SW 1271 (cell line): Measurements from ENCODE around the gene TPRN.
"Not testable (repeated sequence)": the region's sequence is repeated elsewhere in the genome, so short reads cannot be mapped to it uniquely, and the experiment has no call there.

ENCODE experiments used
- DNase-seq, 2 experiments: peaks; one replicate each; lab custom pipeline; 2025; lab: John Stamatoyannopoulos, UW

The TPRN gene

GRCh38 chr9:137200311-137201204 is at the start of gene TPRN:
TSS of gene TPRN (minus strand) at chr9:137200741. CDS start at chr9:137200711, 30 bp downstream.
- DNase-seq, result peak; percentile 99

- DNase-seq, result no peak
These were observed 47.3 kb upstream of the TPRN start for GRCh38 chr9:137247916-137248175.

GRCh38 chr9:137247135-137247915 is 46.8 kb upstream of the TPRN start:
- DNase-seq, result no peak

DNA sequence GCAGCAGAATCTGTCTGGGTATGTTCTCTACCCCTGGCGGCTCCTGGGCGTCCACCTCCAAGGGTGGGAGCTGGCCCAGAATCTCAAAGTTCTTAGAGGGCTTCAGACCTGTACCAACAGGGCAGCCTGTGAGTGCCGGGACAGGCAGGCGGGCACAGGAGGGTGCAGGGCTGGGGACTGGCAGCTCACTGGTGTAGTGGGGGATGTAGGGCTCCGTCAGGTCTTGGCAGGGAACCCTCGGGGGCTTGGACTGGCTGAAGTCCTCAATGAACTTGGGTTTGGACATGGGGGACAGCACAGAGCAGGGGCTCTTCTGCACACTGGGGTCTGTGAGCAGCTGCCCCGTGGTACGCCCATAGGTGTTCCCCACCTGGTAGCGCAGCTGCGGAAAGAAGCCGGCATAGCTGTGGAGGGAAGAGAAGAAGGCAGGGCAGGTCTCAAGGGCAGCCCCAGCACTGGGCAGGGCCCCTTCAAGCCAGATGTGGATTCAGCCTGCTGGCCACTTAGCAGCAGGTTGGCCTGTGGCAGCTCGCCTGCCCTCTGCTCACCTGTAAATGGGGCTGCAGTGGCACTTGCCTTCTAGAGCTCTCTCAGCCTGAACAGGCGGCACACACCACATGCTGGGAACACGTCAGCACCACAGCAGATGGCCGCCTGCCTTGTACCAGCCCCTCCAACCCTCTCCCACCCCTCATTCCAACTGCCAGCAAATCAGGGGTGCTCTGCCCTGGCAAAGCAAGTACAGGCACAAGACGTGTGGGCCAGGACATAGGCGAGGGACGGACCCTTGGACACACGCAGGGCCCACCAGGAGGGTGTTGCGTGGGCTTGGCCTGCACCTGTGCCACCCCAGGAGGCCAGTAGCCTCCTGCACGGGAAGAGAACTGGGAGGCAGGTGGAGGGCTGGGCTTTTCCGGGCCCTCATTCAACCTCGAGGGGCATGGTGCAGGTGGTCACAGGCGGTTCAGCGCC is 45.2 kb upstream of the TPRN start:
- no peak for DNase-seq

DNA sequence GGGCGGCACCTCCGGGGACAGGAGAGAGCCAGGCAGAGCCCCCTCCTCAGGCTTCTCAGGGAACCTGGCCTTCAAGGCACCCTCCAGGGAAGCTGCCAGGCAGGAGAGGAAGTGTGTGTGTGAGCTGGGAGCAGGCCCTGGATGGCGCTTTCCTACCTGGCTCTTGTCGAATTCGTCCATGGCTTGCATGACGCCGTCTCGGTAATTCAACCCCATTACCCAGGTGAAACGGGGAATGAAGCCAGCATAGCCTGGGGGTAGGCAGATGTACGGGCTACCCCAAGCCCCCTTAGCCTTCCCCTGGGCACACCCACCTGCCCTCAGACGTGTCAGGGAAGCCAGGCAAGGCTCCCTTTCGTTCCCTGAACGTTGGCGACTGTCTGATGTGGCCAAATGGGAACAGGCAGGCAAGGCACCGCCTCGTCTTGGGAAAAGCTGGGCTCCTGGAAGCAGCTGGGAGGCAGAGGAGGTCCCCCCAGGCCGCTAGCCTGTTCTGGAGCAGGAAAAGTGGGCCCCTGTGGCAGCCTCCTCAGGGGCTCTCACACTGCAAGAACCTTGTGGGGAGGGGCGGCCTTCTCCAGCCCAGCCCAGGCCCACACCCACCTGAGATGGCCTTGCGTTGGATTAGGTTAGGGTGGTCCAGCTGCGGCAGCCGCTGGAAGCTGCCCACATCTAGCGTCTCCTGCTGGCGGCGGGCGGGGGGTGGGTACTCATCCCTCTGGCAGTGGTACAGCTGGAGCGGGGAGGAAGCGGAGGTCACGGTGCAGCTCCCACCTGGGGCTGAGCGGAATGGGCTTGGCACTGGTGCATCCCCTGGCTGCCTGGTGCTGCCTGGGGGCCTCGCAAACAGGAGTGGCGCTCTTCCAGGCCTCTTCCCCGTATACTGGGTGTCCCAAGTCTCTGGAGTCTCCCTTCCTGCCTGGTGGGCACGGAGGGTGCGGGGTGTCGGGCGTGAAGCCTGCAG is 44.2 kb upstream of the TPRN start:
- DNase-seq, result no peak

- DNase-seq, result no peak
These were observed 43.3 kb upstream of the TPRN start for GRCh38 chr9:137243626-137244485.

GRCh38 chr9:137243266-137243625 is 42.7 kb upstream of the TPRN start:
- not testable (repeated sequence) for DNase-seq

DNA sequence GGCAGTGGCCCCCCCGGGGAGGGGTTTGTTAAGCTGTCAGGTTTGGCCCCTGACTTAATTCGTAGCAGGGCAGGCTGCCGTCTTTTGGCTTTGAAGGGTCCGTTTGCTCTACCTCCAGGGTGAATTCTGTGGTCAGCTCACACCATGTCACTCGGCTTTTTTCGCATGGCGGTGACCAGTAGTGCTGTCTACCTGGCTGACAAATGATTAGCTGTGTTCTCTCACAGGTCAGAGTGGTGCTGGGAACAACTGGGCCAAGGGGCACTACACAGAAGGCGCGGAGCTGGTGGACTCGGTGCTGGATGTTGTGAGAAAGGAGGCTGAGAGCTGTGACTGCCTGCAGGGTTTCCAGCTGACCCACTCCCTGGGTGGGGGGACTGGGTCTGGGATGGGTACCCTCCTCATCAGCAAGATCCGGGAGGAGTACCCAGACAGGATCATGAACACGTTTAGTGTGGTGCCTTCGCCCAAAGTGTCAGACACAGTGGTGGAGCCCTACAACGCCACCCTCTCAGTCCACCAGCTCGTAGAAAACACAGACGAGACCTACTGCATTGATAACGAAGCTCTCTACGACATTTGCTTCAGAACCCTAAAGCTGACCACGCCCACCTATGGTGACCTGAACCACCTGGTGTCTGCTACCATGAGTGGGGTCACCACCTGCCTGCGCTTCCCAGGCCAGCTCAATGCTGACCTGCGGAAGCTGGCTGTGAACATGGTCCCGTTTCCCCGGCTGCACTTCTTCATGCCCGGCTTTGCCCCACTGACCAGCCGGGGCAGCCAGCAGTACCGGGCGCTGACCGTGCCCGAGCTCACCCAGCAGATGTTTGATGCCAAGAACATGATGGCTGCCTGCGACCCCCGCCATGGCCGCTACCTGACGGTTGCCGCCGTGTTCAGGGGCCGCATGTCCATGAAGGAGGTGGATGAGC is 42.0 kb upstream of the TPRN start:
- DNase-seq, result no peak

GRCh38 chr9:137241490-137242268 is 41.1 kb upstream of the TPRN start:
- DNase-seq, result no peak

DNA sequence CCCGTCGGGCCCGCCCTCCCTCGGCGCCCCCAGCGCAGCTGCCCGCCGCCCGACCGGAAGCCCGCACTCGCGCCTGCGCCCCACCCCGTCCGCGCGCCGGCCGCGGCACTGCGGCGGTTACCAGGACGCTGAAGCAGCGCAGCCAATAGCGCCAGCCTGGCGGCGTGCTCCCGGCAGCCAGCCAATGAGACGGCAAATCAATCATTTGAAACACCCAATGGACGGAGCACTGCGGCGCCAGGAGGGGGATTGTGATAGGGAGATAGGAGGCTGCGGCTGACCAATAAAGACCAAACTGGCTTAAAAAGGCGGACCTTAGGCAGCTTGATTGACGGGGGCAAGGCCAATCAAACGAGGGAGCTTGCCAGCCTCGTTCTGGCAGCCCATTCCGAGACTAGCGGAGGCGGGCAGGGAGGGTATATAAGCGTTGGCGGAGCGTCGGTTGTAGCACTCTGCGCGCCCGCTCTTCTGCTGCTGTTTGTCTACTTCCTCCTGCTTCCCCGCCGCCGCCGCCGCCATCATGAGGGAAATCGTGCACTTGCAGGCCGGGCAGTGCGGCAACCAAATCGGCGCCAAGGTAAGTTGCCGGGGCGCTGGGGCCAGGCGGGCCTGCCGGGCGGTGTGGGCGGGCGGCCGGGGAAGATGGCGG is 40.4 kb upstream of the TPRN start, which contains the start of gene TUBB4B:
Gene TUBB4B, plus strand, starts transcription at position 447 of the 649 bp plus-strand sequence. Its CDS starts 74 bp downstream, at position 521.
- DNase-seq, result peak; percentile 99 to 100

DNA sequence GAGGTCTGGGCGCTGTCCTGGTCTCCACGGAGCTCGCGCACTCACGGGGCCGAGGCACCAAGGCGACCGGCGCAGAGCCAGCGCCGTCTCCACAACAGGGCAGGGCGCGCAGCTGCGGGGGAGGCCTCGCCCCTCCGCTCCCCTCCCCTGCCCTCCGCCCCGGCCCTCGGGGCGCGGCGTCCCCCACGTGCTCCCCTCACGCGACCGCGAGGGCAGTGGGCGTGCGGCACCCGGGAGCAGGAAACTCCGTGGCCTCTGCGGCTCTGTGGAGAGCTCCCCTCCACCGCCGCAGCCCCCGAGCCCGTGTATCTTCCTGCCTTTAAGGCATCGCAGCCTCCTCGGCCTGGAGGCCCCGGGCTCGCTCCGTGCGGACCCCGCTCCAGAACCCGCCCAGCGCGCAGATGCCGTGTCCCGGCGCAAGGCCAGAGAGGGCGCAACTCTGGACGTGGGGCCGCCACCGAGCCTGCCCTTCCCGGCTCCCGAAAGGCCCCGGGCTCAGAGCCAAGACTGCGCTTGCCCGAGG is 39.8 kb upstream of the TPRN start:
- peak in 1 of 2 experiments; percentile 70 for DNase-seq

- DNase-seq, result not testable (repeated sequence)
These were observed 39.1 kb upstream of the TPRN start for GRCh38 chr9:137239541-137240200.

DNA sequence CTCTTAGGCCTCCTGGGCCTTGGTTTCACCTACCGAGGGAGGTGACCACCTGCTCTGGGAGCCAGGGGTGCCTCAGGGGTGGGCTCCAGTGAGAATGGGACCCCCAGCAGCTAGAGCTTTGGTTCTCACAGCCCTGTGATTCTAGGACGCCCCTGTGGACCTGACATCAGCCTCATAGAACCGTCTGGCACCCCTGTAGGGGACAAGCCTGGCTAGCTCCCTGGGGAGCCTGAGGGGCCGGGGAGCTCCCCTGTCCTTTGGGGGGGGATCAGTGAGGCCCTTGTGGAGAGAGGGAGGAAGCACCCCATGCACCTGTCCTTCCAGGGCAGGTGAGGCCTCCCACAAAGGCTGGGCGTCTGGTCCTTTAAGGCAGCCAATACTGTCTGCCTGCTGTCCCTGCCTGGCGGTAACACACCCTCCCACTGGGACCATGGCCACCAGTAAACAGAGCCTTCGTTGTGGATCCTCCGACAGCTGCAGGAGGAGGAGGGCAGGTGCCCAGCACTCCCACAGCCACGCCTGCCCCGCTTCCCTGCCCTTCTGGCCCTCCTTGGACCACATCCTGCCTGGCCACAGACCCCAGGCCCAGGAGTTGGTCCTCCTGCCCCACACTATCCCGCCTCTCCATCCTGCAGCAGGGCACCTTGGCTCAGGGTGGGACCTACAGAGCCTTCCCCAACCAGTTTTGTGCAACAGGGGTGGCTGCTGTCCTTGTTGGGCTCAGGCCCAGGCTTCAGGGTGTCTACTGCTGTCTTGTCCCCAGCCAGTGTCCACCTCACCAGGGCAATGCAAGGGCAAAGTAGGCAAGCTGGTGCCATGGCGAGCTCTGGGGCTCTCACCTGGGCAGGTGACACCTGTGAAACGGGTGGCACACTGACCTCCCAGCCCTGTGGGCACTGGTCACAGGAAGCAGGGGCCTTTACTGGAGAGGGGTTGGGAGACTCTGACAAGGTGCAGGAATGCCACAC is 37.5 kb upstream of the TPRN start:
- DNase-seq, result peak in 1 of 2 experiments; percentile 29

GRCh38 chr9:137236936-137237421 is 36.4 kb upstream of the TPRN start:
- no peak for DNase-seq
